GM18505 (cell line): ENCODE data around the gene RAB3GAP2.

ENCODE experiments used
- ATAC-seq: cut with Tn5 transposase; IDR thresholded peaks from one replicate; pipeline ENCODE4 v1.9.1; 2021; ENCODE audit not compliant: unreplicated experiment
- POLR2A ChIP-seq: IDR thresholded peaks from 4 replicates; pipeline ENCODE4 v1.6.1; 2011; ENCODE audit warnings: borderline replicate concordance; ENCODE audit not compliant: insufficient read depth, insufficient read length; ENCODE audit errors: extremely low read depth

RAB3GAP2 gene

DNA sequence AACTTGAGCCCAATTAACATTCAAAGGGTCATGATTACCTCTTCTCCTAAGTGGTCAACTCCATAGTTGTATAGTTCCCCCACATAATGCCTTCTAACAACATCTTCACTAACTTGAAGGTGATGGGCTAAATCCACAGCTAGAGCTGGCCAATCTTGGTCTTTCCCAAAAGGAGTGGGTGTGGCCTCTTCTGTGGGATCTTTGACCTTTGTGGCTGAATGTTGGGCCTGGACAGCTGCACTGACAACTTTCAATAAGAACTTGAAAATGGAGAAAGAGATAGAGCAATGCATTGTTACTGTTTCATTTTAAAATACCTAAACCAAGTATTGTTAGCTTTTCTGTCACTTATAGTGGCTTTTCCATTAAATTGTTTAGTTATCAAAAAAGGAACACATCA is 119.1 kb downstream of the RAB3GAP2 start:
- TF ChIP-seq POLR2A: no peak

DNA sequence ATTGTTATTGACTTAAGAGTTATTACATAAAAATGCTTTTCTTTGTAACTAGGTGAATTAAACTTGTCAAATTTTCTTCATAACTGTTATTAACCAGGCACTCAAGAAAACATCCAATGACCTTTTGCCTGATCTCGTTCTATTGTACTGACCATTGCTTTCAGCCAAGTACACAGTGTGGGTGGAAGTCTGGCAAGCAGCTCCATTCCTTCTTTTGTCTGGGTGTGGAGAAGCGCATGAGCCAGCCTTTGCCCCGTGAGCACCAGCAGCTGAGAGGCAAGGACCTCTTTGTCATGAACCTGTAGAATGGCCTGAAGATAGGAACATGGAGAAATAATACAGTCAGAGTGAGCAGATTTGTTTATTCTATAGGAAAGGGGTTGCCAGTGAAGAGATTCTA is 120.8 kb downstream of the RAB3GAP2 start:
- no peak for ATAC-seq
- TF ChIP-seq POLR2A: no peak

More for the DNA sequence above, 119.1 kb downstream of the RAB3GAP2 start:
- ATAC-seq: no peak

DNA sequence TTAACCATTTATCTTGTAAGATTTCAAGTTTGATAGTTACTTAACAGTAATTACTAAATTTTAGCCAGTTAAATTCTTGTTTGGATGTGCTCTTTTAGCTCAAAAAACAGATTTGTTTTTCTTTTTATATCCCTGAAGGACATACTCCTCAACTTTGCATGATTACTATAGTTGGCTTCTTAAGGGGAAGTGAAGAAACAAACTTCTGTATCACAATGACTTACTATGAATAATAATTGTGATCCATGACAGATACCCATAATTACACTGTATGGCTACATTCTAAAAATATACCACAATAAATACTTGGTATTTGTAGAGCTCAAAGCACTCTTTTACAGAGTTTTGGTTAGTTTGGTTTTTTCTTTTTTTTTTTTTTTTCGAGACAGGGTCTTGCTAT is 122.5 kb downstream of the RAB3GAP2 start:
- ATAC-seq: peak; percentile 66
- TF ChIP-seq POLR2A: no peak

DNA sequence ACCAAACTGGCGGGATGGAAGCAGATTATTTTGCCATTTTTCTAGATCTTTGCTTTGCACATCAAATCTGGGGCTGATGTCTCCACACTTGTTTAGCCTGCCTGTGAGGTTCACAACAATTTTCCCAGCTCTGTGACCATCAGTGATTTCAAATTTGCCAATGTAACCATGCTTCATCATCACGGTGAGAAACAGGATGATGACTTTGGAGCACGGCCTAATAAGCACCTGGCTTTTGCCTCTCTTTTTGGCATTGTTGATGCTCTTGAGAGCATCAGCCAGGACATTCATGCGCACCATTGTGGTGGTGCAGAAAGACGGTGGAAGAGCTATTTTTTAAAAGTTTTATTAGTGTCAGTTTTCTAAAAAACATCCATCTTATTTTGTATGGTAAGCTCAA is 128.2 kb downstream of the RAB3GAP2 start:
- TF ChIP-seq POLR2A: no peak
- no peak for ATAC-seq

DNA sequence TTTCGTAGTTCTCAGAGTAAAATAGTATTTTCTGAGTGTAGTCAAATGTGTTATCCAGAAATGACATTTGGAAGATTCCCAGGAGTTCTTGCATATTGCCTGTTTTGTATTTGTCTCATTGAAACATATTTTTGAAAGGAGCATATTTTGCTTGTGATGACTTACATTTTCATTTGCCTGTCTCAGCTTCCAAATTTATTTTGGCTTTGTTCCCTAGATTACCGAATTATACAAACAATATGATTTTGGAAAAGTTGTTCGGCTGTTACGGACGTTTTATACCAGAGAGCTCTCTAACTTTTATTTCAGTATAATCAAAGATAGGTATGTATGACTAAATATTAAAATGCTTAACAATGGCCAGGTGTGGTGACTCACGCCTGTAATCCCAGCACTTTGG is 132.3 kb downstream of the RAB3GAP2 start:
- no peak for ATAC-seq
- TF ChIP-seq POLR2A: no peak

DNA sequence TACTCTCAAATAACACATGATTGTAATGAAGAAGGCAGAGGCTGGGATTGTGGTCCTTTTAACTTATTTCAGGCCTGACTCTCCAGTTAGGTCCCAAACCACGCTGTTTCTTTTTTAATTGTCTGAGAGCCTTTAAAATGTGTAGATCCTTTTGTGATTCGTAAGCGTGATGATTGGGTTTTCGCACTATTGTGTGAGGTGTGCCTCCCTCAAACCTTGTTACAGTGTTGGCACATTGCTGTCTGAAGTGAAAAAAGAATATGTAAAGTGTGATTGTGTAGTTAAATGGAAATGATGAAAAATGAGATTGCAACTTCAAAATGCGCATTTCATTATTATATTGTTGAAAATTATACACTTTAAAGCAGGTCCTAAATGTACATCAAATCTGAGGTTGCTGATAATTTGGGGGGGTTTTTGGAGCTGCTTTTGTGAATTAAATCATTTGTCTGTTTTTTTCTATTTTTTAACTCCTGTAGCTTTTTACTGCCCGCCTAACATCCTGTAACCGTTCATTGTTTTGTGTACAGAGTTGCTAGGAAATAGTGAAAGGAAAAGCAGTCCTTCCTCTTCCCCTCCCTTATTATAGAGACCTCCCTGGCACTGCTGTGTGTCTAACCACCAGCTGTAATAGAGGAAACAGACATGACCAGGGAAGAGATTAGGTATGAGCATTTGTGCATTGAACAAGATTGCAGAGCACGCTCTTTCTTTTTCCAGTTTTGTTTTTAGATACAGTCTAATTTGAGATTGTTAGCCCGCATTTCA is 135.1 kb downstream of the RAB3GAP2 start:
- no peak for TF ChIP-seq POLR2A
- ATAC-seq: no peak

DNA sequence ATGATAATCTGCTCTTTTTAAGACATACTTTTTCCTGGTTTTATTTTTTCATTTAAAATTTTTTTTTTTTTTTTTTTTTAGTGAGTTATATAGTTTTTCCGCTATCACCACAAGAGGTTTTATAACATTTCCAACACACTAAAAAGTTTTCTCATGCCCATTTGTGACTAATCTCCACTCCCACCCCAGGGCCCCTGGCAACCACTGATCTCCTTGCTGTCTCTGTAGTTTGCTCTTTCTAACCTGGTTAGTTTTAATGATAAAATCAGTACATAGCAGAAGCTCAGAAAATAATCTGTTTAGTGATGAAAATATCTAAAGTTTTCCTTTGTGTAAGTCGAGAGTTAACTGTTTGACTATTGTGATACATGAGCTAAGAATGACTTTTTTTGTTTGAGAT is 136.5 kb downstream of the RAB3GAP2 start:
- TF ChIP-seq POLR2A: no peak
- no peak for ATAC-seq

DNA sequence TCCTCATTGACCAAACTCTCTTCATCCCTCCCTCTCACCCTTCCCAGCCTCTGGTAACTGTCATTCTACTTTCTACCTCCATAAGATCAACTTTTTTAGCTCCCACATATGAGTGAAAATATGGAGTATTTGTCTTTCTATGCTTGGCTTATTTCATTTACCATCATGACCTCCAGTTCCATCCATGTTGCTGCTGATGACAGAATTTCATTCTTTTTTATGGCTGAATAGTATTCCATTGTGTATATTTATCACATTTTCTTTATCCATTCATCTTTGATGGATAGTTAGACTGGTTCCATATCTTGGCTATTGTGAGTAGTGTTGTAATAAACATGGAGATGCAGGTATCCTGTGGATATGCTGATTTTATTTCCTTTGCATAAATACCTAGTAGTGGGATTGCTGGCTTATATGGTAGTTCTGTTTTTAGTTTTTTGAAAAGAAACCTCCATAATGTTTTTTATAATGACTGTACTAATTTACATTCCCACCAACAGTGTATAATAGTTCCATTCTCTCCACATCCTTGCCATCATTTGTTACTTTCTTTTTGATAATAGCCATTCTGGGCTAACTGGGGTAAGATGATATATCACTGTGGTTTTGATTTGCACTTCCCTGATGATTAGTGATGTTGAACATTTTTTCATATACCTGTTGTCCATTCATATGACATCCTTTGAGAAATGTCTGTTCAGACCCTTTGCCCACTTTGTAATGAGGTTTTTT is 142.6 kb downstream of the RAB3GAP2 start:
- TF ChIP-seq POLR2A: no peak
- ATAC-seq: no peak

DNA sequence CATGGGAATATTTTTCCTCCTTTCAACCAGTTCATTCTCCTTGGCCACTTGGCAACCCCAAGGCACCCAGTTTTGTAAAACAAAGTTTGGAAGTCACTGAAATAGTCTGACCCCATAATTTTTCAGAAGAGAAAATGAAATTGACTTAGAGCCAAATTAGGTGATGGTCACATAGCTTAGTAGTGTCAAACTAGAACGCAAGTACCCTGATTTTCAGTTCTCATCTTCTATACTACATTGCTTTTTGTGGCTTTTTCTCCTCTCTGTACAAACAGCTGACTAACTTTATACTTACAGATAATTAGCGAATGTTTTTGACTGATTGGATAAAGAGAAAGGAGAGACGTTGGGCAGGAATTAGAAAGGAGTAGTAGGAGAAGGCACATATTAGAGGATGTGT is 145.2 kb downstream of the RAB3GAP2 start:
- TF ChIP-seq POLR2A: no peak
- ATAC-seq: no peak

DNA sequence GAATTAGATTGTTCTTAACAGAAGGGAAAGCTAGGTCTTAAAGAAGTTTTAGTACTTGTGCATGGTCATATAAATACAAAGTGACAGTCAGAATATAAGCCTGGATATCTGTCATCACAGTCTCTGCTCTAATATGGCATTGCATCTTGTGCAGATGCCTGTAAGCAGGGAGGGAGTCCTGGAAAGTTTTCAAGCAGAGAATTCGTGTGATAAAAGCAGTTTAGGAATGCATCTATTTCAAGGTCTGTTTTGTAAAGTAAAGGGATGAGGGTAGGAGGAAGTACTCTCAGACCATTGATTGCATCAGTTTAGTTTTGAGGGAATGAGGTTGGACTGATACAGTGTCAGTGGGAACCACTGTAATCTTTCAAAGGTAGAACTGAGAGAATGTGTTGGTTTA is 147.7 kb downstream of the RAB3GAP2 start:
- ATAC-seq: no peak
- no peak for TF ChIP-seq POLR2A

DNA sequence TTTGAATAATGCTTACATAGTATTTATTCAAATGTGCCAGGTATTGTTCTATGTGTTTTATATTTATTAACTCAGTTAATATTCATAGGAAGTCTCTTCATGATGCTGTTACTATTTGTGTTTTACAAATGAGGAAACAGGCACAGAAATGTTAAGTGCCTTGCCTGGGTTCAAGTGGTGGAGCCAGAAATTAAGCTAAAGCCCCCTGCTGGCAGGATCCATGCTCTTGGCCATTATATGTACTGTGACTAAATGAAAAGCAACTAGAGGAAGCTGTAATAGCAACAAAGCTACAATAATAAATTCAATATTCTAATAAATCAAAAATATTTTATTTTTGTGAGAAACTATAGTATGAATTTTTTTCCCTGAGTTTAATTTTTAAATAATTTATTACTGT is 148.4 kb downstream of the RAB3GAP2 start:
- ATAC-seq: no peak
- no peak for TF ChIP-seq POLR2A

DNA sequence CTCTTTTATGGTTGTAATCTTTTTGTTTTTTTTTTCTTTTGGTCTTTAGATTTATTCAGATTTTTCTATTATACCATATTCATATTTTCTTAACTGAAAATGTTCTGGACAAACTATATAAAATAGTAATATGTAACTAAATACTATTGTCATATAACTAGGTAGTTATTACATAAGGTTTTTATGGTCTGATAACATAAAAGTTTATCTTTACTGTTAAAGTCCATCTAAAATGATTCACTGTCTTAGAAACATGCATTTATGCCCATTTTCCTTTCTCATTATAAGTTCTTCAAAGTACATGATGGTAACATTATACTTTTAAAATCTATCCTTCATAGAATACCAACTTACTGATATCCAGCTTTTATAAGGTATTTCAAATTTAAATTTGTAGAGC is 149.2 kb downstream of the RAB3GAP2 start:
- no peak for TF ChIP-seq POLR2A

DNA sequence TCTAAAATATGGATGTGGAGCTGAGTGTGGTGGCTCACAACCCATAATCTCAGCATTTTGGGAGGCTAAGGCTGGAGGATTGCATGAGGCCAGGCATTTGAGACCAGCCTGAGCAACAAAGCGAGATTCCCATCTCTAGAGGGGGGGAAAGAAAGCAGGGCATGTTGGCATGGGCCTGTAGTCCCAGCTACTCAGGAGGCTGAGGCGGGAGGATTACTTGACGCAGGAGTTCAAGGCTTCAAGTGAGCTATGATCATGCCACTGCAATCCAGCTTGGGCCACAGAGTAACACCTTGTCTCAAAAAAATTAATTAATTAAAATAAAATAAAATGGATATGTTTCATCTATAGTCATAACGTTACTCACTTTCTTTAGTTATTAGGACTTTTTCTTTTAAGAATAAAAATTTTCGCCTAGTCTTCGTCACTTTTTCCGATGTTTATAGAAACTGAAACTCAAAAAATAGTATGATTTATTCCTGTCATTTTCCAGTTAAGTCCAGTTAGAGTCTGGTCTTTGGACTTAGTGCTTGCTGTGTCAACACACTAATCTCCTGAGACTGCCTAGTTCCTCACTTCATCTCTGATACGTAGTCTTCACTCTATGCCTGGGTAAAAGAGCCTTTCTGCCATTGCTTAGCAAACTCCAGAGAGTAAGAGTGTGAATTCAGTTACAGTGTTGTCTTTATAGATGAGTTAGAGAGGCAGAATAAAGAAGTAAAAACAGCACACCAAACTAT is 150.3 kb downstream of the RAB3GAP2 start:
- no peak for ATAC-seq

More for the DNA sequence above, 149.2 kb downstream of the RAB3GAP2 start:
- no peak for ATAC-seq

More for the DNA sequence above, 150.3 kb downstream of the RAB3GAP2 start:
- no peak for TF ChIP-seq POLR2A
